ENCODE measurements around the gene ADRA2A. TPM values are rescaled to one million over a fixed set of nuclear protein-coding genes. Genes with fewer than 3 reads are reported as not detected.

The ADRA2A gene
- total RNA-seq, 1 donor from 2014 or later, result 14.2 TPM

- Histone ChIP-seq H3K36me3 (no peaks in the 10 kb centered on the region), H3K4me3 (no peak overlapping the region), H3K27me3 (no peaks in the 10 kb centered on the region), H3K27ac (no peak overlapping the region), H3K9me3 (no peaks in the 10 kb centered on the region), H3K4me1 (no peaks in the 10 kb centered on the region)
- DNase-seq (ENCODE audit: extremely low spot score in 2 of 2), result peak in 1 of 2 donors; percentile 49
- intact Hi-C loops (cut with DNase I), result no loop called here
- TF ChIP-seq CTCF (IDR thresholded peaks at IDR 0.05), result no peak
- TF ChIP-seq POLR2AphosphoS5 (IDR thresholded peaks at IDR 0.05; ENCODE audit: insufficient read depth in 1 of 2, low read depth in 1 of 2), result no peak
- no peak for TF ChIP-seq POLR2A (IDR thresholded peaks at IDR 0.05)
These were observed 9.7 kb downstream of the ADRA2A start for GRCh38 chr10:111086574-111086973.

GRCh38 chr10:111087331-111087756, 10.5 kb downstream of the ADRA2A start:
- H3K4me3 ChIP-seq, result no peak overlapping the region
- H3K27ac ChIP-seq, result no peak overlapping the region
- H3K9me3 ChIP-seq, result no peaks in the 10 kb centered on the region
- intact Hi-C loops (cut with DNase I), result no loop called here
- TF ChIP-seq POLR2A (IDR thresholded peaks at IDR 0.05), result no peak
- no peak for TF ChIP-seq CTCF (IDR thresholded peaks at IDR 0.05)
- TF ChIP-seq POLR2AphosphoS5 (IDR thresholded peaks at IDR 0.05; ENCODE audit: insufficient read depth in 1 of 2, low read depth in 1 of 2), result no peak
- H3K4me1 ChIP-seq, result no peaks in the 10 kb centered on the region
- DNase-seq (ENCODE audit: extremely low spot score in 2 of 2), result peak; percentile 28 to 83
- H3K27me3 ChIP-seq, result no peaks in the 10 kb centered on the region
- no peaks in the 10 kb centered on the region for H3K36me3 ChIP-seq

- no peak overlapping the region for H3K4me3 ChIP-seq
- peak; percentile 49 to 54 for DNase-seq (ENCODE audit: extremely low spot score in 2 of 2)
These were observed 11.2 kb downstream of the ADRA2A start for GRCh38 chr10:111087968-111088505.

DNA sequence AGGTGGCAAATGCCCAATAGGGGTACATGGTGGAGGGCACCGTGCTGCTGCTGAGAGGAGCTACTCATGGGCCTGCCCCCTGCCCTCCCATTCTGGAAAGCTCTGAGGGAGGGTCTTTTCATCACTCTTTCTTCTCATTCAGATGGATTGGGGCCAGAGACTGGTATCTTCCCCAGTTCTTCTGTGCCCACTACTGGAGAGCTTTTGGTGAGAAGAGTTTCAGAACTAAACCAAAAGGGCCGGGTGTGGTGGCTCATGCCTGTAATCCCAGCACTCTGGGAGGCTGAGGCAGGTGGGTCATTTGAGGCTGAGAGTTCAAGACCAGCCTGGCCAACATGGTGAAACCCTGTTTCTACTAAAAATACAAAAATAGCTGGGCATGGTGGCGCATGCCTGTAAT, 12.5 kb downstream of the ADRA2A start:
- Histone ChIP-seq H3K4me3 (no peak overlapping the region), H3K36me3 (no peaks in the 10 kb centered on the region), H3K27ac (no peak overlapping the region), H3K4me1 (no peaks in the 10 kb centered on the region), H3K9me3 (no peaks in the 10 kb centered on the region), H3K27me3 (no peaks in the 10 kb centered on the region)
- DNase-seq (ENCODE audit: extremely low spot score in 2 of 2), result peak; percentile 14 to 54
- intact Hi-C loops (cut with DNase I), result no loop called here
- TF ChIP-seq CTCF (IDR thresholded peaks at IDR 0.05), result no peak

More at GRCh38 chr10:111087968-111088505, 11.2 kb downstream of the ADRA2A start:
- H3K27ac ChIP-seq, result no peak overlapping the region
- H3K36me3 ChIP-seq, result no peaks in the 10 kb centered on the region
- no peak for TF ChIP-seq POLR2AphosphoS5 (IDR thresholded peaks at IDR 0.05; ENCODE audit: insufficient read depth in 1 of 2, low read depth in 1 of 2)
- no peak for TF ChIP-seq CTCF (IDR thresholded peaks at IDR 0.05)
- no peaks in the 10 kb centered on the region for H3K27me3 ChIP-seq
- H3K9me3 ChIP-seq, result no peaks in the 10 kb centered on the region
- H3K4me1 ChIP-seq, result no peaks in the 10 kb centered on the region
- intact Hi-C loops (cut with DNase I), result no loop called here

DNA sequence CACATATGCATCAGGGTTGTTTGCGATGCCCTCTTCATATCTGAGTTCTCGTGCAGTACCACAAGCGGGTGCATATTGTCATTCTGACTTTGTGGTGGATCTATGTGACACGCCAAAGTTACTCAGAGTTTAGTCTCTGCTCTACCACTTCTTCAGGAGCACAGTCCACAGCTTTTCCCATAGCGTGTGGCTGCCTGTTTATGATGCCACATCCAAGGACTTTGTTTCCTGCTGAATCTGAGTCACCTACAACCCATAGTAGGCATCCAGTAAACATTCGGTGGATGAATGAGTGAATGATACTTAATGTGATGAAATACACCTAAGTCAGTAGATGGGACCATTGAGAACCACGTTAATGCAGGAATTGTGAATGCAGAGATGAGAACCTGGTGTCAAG, 15.0 kb downstream of the ADRA2A start:
- Histone ChIP-seq H3K27me3 (no peaks in the 10 kb centered on the region), H3K27ac (no peak overlapping the region), H3K4me1 (no peaks in the 10 kb centered on the region), H3K36me3 (no peaks in the 10 kb centered on the region), H3K4me3 (no peak overlapping the region), H3K9me3 (no peaks in the 10 kb centered on the region)
- intact Hi-C loops (cut with DNase I), result no loop called here
- no peak for DNase-seq (ENCODE audit: extremely low spot score in 2 of 2)
- TF ChIP-seq CTCF (IDR thresholded peaks at IDR 0.05) (no peak), POLR2AphosphoS5 (IDR thresholded peaks at IDR 0.05; ENCODE audit: insufficient read depth in 1 of 2, low read depth in 1 of 2) (no peak)

Measured in vagina (tissue), 2 donors.